DOHH2 (cell line): ENCODE measurements around the gene AKAP5.

Experiments used
- CTCF ChIP-seq: fragments of 200-600 bp; sonication (generic); IDR thresholded peaks from one replicate; pipeline ENCODE4 v1.5.1; 2014; ENCODE audit warnings: antibody characterized with exemption, mild to moderate bottlenecking, low read depth, low read length; ENCODE audit not compliant: poor library complexity, severe bottlenecking
- EZH2phosphoT487 ChIP-seq: fragments of 200-600 bp; sonication (generic); IDR thresholded peaks from 2 replicates; pipeline ENCODE4 v1.6.1; 2017; ENCODE audit warnings: borderline replicate concordance, mild to moderate bottlenecking, antibody characterized with exemption, low read length, moderate library complexity, mixed read lengths

DNA sequence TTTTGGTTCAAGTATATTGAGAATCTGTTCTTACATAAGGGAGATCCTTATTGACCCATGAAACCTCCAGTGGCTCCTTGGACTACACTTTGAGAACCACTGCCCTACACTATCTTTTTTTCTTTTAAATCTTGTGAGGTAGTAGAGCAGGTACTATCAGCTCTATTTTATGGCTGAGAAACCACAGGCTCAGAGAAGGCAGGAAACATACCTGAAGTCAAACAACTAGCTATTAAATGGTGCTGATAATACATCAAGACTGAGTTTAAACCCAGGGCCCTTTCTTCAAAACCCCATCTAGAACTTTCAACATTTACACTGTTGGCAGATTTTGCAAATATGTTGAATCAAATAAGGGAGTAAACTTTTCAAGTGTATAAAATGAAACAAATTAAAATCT is 31.5 kb downstream of the AKAP5 start:
- TF ChIP-seq CTCF (no peak), EZH2phosphoT487 (no peak)
